HepG2 (cell line): ENCODE measurements around the gene SIGLEC10. TPM values are rescaled to one million over a fixed set of nuclear protein-coding genes. Genes with fewer than 3 reads are reported as not detected.

Experiments
- NBN ChIP-seq: fragments of 450-650 bp; conservative IDR thresholded peaks from 2 replicates; pipeline ENCODE4 v1.6.1; 2017
- ZBTB34 ChIP-seq: sonication (generic); formaldehyde crosslinking; IDR thresholded peaks from 2 replicates; pipeline ENCODE4 v1.8.0; 2022; ENCODE audit warnings: mild to moderate bottlenecking, missing genetic modification reagents
- ZHX2 ChIP-seq, 2 experiments: sonication (generic) in 1 of 2; formaldehyde crosslinking in 1 of 2; IDR thresholded peaks; 2 replicates each; pipeline versions ENCODE4 v1.6.1 to v1.9.0; 2014 to 2022; ENCODE audit warnings: antibody characterized with exemption in 1 of 2, borderline replicate concordance in 1 of 2, inconsistent platforms in 1 of 2, low read depth in 1 of 2, missing genetic modification reagents in 1 of 2
- ZNF136 ChIP-seq: sonication (generic); formaldehyde crosslinking; IDR thresholded peaks from 2 replicates; pipeline ENCODE4 v1.8.1; 2022; ENCODE audit warnings: low read depth, mild to moderate bottlenecking, moderate library complexity, missing genetic modification reagents
- ZNF513 ChIP-seq: sonication (generic); formaldehyde crosslinking; conservative IDR thresholded peaks from 2 replicates; pipeline ENCODE4 v1.5.0; 2020; ENCODE audit warnings: missing genetic modification reagents
- ZNF547 ChIP-seq: sonication (generic); formaldehyde crosslinking; IDR thresholded peaks from 2 replicates; pipeline ENCODE4 v1.5.1; 2020; ENCODE audit warnings: mild to moderate bottlenecking, missing genetic modification reagents
- polyA plus RNA-seq, 8 experiments: library from polyadenylated mRNA; depleted of rRNA in 3 of 8; stranded (reverse) in 7 of 8; unstranded in 1 of 8; fragments of >200 nt; fragmentation: Illumina TruSeq in 4 of 8; extraction: Trizol in 4 of 8; gene quantifications; 2 replicates each; pipeline versions ENCODE4 v1.2.1 to v1.2.3, GENCODE V29; 2011 to 2016; ENCODE audit warnings: low read depth in 4 of 8, missing spikeins in 1 of 8, mixed read lengths in 1 of 8; ENCODE audit not compliant: insufficient read depth in 1 of 8
- total RNA-seq, 5 experiments: library from RNA; depleted of rRNA; stranded (reverse); fragments of >200 nt; fragmentation: Illumina TruSeq; extraction: Trizol; gene quantifications; 2 replicates each; pipeline ENCODE4 v1.2.3, GENCODE V29; 2016; ENCODE audit warnings: low read depth in 1 of 5
- TF ChIP-seq, protein P1 (sequence below): sonication (generic); formaldehyde crosslinking; IDR thresholded peaks from 2 replicates; pipeline ENCODE4 v1.4.0; 2020; ENCODE audit warnings: missing genetic modification reagents
- TF ChIP-seq, protein P2 (sequence below), 2 experiments: sonication (generic) in 1 of 2; formaldehyde crosslinking in 1 of 2; IDR thresholded peaks; 2 replicates each; pipeline versions ENCODE4 v1.4.0 to v1.6.1; 2016 to 2020; ENCODE audit warnings: borderline replicate concordance in 1 of 2, low read depth in 1 of 2, mild to moderate bottlenecking in 1 of 2, missing genetic modification reagents in 1 of 2
- TF ChIP-seq, protein P3 (sequence below): sonication (generic); formaldehyde crosslinking; IDR thresholded peaks from 2 replicates; pipeline ENCODE4 v1.4.0; 2020; ENCODE audit warnings: missing genetic modification reagents

Gene SIGLEC10
- total and polyA plus RNA-seq, 2 of the 13 experiments (the other 11 are each of a cell fraction or from before 2014, with no cell fraction given): not detected

DNA sequence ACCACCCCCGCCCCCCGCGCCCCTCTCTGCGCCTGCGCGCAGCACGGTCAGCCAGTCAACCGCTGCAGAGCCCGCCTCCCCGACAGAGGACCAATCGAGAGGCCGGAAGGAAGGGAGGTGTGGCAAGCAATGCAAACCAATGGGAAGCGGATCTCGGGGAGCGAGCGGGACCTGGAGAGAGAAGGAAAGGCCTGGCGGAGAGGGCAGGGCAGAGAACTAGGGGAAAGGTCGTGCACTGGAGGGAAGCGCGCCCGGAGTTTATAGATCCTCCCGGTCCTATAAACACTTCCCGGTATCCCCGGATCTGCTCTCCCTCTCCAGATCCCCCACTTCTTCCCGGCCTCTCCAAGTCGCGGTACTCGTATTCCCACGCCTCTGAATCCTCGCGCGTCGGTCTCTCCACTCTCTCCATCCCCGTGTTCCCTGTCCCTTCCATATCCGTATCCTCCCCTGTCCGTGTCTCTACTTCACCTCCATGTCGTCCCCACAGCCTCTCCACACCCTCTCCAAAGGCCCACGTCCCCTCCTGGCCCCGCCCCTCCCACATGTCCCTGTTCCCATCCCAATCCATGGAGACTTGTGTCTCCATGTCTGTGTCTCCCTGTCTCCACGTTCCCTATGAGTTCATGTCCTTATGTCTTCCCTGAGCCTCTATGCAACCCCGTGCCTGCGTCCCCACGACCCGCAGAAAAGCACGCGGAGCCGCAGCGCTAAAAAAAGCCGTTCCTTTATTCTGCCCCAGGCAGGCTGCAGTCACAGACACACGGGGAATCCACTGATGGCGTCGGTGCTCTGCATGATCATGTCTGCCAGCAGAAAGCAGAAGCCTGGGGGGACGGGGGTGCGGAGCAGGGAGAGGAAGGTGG, 50.8 kb downstream of the SIGLEC10 start (continued):
- TF ChIP-seq NBN: no peak
- TF ChIP-seq, protein P1, sequence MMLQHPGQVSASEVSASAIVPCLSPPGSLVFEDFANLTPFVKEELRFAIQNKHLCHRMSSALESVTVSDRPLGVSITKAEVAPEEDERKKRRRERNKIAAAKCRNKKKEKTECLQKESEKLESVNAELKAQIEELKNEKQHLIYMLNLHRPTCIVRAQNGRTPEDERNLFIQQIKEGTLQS: no peak
- no peak for TF ChIP-seq ZHX2 (IDR thresholded peaks at IDR 0.05; ENCODE audit: low read depth)
- no peak for TF ChIP-seq ZHX2 (CRISPR knock-in tag; IDR thresholded peaks at IDR 0.05; ENCODE audit: borderline replicate concordance)
- TF ChIP-seq ZNF136 (CRISPR knock-in tag): no peak
- TF ChIP-seq, protein P2, sequence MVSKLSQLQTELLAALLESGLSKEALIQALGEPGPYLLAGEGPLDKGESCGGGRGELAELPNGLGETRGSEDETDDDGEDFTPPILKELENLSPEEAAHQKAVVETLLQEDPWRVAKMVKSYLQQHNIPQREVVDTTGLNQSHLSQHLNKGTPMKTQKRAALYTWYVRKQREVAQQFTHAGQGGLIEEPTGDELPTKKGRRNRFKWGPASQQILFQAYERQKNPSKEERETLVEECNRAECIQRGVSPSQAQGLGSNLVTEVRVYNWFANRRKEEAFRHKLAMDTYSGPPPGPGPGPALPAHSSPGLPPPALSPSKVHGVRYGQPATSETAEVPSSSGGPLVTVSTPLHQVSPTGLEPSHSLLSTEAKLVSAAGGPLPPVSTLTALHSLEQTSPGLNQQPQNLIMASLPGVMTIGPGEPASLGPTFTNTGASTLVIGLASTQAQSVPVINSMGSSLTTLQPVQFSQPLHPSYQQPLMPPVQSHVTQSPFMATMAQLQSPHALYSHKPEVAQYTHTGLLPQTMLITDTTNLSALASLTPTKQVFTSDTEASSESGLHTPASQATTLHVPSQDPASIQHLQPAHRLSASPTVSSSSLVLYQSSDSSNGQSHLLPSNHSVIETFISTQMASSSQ (IDR thresholded peaks at IDR 0.05; ENCODE audit: low read depth): no peak
- TF ChIP-seq, protein P2 (CRISPR knock-in tag; IDR thresholded peaks at IDR 0.05; ENCODE audit: borderline replicate concordance): no peak
- TF ChIP-seq ZNF547: no peak
- TF ChIP-seq, protein P3, sequence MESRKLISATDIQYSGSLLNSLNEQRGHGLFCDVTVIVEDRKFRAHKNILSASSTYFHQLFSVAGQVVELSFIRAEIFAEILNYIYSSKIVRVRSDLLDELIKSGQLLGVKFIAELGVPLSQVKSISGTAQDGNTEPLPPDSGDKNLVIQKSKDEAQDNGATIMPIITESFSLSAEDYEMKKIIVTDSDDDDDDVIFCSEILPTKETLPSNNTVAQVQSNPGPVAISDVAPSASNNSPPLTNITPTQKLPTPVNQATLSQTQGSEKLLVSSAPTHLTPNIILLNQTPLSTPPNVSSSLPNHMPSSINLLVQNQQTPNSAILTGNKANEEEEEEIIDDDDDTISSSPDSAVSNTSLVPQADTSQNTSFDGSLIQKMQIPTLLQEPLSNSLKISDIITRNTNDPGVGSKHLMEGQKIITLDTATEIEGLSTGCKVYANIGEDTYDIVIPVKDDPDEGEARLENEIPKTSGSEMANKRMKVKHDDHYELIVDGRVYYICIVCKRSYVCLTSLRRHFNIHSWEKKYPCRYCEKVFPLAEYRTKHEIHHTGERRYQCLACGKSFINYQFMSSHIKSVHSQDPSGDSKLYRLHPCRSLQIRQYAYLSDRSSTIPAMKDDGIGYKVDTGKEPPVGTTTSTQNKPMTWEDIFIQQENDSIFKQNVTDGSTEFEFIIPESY (CRISPR knock-in tag): no peak
- TF ChIP-seq ZBTB34 (CRISPR knock-in tag): 0 out of 2 replicates have a peak, but pooled peaks have one; percentile 54
- TF ChIP-seq ZNF513 (CRISPR knock-in tag): no peak
